Neural cell (in vitro differentiated cells): ENCODE data around the gene BTBD1. TPM values are rescaled to one million over a fixed set of nuclear protein-coding genes. Genes with fewer than 3 reads are reported as not detected.

Experiments
- H2AFZ ChIP-seq: fragments of 200-600, 300-800 bp; sonication (generic), shearing (Covaris generic); 2 replicates; pipeline ENCODE4 v1.6.0; 2014; ENCODE audit warnings: low read depth, mild to moderate bottlenecking, antibody characterized with exemption, low read length, moderate library complexity
- H3F3A ChIP-seq: fragments of 200-600 bp; shearing (Covaris generic); 2 replicates; pipeline ENCODE4 v1.6.1; 2016; ENCODE audit warnings: mild to moderate bottlenecking, moderate library complexity, mixed read lengths, antibody characterized with exemption, low read length; ENCODE audit not compliant: insufficient read depth, poor library complexity, severe bottlenecking
- H3K27ac ChIP-seq: fragments of 200-600, 300-800 bp; sonication (generic), shearing (Covaris generic); 2 replicates; pipeline ENCODE4 v1.5.1; 2014; ENCODE audit warnings: mild to moderate bottlenecking, low read length, moderate library complexity
- H3K27me3 ChIP-seq: fragments of 300-800, 200-600 bp; sonication (generic), shearing (Covaris generic); 2 replicates; pipeline ENCODE4 v1.6.0; 2014; ENCODE audit warnings: mild to moderate bottlenecking, low read depth, low read length, moderate library complexity; ENCODE audit not compliant: insufficient read depth
- H3K36me3 ChIP-seq: fragments of 300-800, 200-600 bp; sonication (generic), shearing (Covaris generic); 2 replicates; pipeline ENCODE4 v1.5.1; 2014; ENCODE audit warnings: mild to moderate bottlenecking, antibody characterized with exemption, low read length, moderate library complexity; ENCODE audit not compliant: insufficient read depth
- H3K4me2 ChIP-seq: fragments of 300-800, 200-600 bp; sonication (generic), shearing (Covaris generic); 2 replicates; pipeline ENCODE4 v1.6.0; 2014; ENCODE audit warnings: mild to moderate bottlenecking, low read length
- H3K4me3 ChIP-seq: fragments of 300-800, 200-600 bp; sonication (generic), shearing (Covaris generic); 2 replicates; pipeline ENCODE4 v1.5.1; 2014; ENCODE audit warnings: mild to moderate bottlenecking, low read length, moderate library complexity
- H3K79me2 ChIP-seq: fragments of 200-600 bp; shearing (Covaris generic); replicated peaks from 2 replicates; pipeline ENCODE4 v1.6.0; 2014; ENCODE audit warnings: mild to moderate bottlenecking, low read length, moderate library complexity; ENCODE audit not compliant: insufficient read depth
- H3K9ac ChIP-seq: fragments of 300-800, 200-600 bp; sonication (generic), shearing (Covaris generic); 2 replicates; pipeline ENCODE4 v1.6.1; 2016; ENCODE audit warnings: mild to moderate bottlenecking, low read length, mixed read lengths
- H3K9me2 ChIP-seq: fragments of 200-600 bp; shearing (Covaris generic); 2 replicates; pipeline ENCODE4 v1.6.1; 2016; ENCODE audit warnings: mild to moderate bottlenecking, low read length, mixed read lengths; ENCODE audit not compliant: insufficient read depth
- H3K9me3 ChIP-seq: fragments of 200-600, 300-800 bp; sonication (generic), shearing (Covaris generic); 2 replicates; pipeline ENCODE4 v1.6.1; 2016; ENCODE audit warnings: mild to moderate bottlenecking, mixed run types, low read length, moderate library complexity, mixed read lengths
- H4K20me1 ChIP-seq: fragments of 200-600 bp; shearing (Covaris generic); 2 replicates; pipeline ENCODE4 v1.6.1; 2016; ENCODE audit warnings: mild to moderate bottlenecking, mixed run types; ENCODE audit not compliant: insufficient read depth
- EP300 ChIP-seq: fragments of 450-650 bp; conservative IDR thresholded peaks from 2 replicates; pipeline ENCODE4 v1.6.1; 2014; ENCODE audit warnings: antibody characterized with exemption, mild to moderate bottlenecking, moderate library complexity; ENCODE audit not compliant: poor library complexity, severe bottlenecking
- EZH2 ChIP-seq: fragments of 200-600, 300-800 bp; shearing (Covaris generic), sonication (generic); IDR thresholded peaks from 2 replicates; pipeline ENCODE4 v1.6.1; 2014; ENCODE audit warnings: antibody characterized with exemption, low read length, borderline replicate concordance, mild to moderate bottlenecking; ENCODE audit not compliant: insufficient read depth, poor library complexity, severe bottlenecking
- MXI1 ChIP-seq: fragments of 450-650 bp; conservative IDR thresholded peaks from 2 replicates; pipeline ENCODE4 v1.6.1; 2014; ENCODE audit warnings: antibody characterized with exemption, mild to moderate bottlenecking; ENCODE audit not compliant: poor library complexity, severe bottlenecking
- POLR2AphosphoS5 ChIP-seq: IDR thresholded peaks from 2 replicates; pipeline ENCODE4 v1.6.1; 2012
- RAD21 ChIP-seq: fragments of 450-650 bp; conservative IDR thresholded peaks from 2 replicates; pipeline ENCODE4 v1.6.1; 2014; ENCODE audit warnings: antibody characterized with exemption, mild to moderate bottlenecking, moderate library complexity
- SMC3 ChIP-seq: fragments of 450-650 bp; conservative IDR thresholded peaks from 2 replicates; pipeline ENCODE4 v1.6.1; 2014; ENCODE audit warnings: antibody characterized with exemption, mild to moderate bottlenecking, moderate library complexity; ENCODE audit not compliant: poor library complexity
- TAF1 ChIP-seq: IDR thresholded peaks from 2 replicates; pipeline ENCODE4 v1.6.1; 2012; ENCODE audit warnings: low read depth
- polyA plus RNA-seq: library from polyadenylated mRNA; depleted of rRNA; stranded (reverse); fragments of >200 nt; gene quantifications from 2 replicates; pipeline ENCODE4 v1.2.3, GENCODE V29; 2014
- TF ChIP-seq, protein P1 (sequence below): fragments of 450-650 bp; IDR thresholded peaks from 2 replicates; pipeline ENCODE4 v1.5.1; 2014; ENCODE audit warnings: antibody characterized with exemption, mild to moderate bottlenecking, moderate library complexity; ENCODE audit not compliant: poor library complexity, severe bottlenecking
- TF ChIP-seq, protein P2 (sequence below): IDR thresholded peaks from 2 replicates; pipeline ENCODE4 v1.6.1; 2012; ENCODE audit warnings: borderline replicate concordance

The BTBD1 gene
- polyA plus RNA-seq, 1 donor from 2014 or later = 153 TPM

DNA sequence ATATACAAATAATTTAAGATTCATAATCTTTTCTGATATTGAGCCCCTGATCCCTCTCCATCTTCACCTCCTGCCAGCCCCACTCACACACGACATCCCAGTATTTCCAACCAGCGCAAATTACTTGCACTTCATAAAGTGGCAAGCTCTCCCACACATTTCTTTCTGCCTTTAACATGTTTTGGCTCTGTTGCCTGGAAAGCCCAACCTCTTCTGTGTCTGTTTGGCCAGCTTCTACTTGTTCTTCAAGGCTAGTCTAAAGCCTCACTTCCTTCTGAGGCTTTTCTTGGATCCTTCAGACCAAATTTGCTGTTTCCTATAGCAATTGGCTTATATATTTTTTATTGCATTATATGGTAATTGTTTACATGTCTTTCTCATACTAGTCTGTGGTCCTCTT is 35.3 kb upstream of the BTBD1 start:
- Histone ChIP-seq H3K9me2 (no peaks in the 10 kb centered on the region), H3K9me3 (no peaks in the 10 kb centered on the region), H3K27me3 (peaks cover 8% of the 10 kb centered on the region), H3K4me2 (no peak overlapping the region), H3K79me2 (no peaks in the 10 kb centered on the region), H3K4me3 (no peak overlapping the region), H4K20me1 (no peaks in the 10 kb centered on the region), H3K36me3 (no peaks in the 10 kb centered on the region), H3K9ac (no peak overlapping the region), H3K27ac (no peak overlapping the region), H3F3A (no peaks in the 10 kb centered on the region), H2AFZ (no peak overlapping the region)
- TF ChIP-seq, protein P1, sequence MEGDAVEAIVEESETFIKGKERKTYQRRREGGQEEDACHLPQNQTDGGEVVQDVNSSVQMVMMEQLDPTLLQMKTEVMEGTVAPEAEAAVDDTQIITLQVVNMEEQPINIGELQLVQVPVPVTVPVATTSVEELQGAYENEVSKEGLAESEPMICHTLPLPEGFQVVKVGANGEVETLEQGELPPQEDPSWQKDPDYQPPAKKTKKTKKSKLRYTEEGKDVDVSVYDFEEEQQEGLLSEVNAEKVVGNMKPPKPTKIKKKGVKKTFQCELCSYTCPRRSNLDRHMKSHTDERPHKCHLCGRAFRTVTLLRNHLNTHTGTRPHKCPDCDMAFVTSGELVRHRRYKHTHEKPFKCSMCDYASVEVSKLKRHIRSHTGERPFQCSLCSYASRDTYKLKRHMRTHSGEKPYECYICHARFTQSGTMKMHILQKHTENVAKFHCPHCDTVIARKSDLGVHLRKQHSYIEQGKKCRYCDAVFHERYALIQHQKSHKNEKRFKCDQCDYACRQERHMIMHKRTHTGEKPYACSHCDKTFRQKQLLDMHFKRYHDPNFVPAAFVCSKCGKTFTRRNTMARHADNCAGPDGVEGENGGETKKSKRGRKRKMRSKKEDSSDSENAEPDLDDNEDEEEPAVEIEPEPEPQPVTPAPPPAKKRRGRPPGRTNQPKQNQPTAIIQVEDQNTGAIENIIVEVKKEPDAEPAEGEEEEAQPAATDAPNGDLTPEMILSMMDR = no peak
- TF ChIP-seq EP300 (no peak), EZH2 (no peak), RAD21 (no peak), MXI1 (no peak), POLR2AphosphoS5 (no peak)

DNA sequence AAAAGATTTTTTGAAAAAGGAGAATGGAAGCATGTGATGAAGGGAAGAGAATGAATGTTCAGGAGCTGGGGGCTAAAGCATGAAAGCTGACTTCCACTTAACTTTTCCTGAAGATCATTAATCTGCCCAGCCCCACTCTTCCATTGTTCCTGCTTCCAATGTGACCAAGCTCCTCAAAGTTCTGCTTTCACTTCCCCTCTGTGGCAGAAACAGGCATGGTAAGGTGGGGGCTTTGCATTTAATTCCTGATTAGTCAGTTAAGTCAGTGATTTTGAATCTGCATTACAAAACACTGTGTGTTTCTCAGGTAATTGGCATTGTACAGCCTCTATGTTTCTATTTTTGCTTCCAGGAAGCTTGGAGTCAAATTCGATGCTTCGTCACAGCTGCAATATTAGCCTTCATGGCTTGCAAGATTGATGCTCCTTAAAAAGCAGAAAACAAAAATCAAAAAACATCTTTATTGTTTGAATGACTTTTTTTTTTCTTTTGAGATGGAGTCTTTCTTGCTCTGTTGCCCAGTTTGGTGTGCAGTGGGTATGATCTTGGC is 33.1 kb upstream of the BTBD1 start:
- no peaks in the 10 kb centered on the region for H3K27me3 ChIP-seq
- no peaks in the 10 kb centered on the region for H4K20me1 ChIP-seq
- no peak overlapping the region for H3K27ac ChIP-seq
- H3K4me2 ChIP-seq = no peak overlapping the region
- TF ChIP-seq EZH2 = no peak
- peaks cover 4% of the 10 kb centered on the region for H3K36me3 ChIP-seq
- H3K9me3 ChIP-seq = no peaks in the 10 kb centered on the region
- H3F3A ChIP-seq = no peaks in the 10 kb centered on the region
- H3K79me2 ChIP-seq = no peaks in the 10 kb centered on the region
- H3K9me2 ChIP-seq = no peaks in the 10 kb centered on the region
- H2AFZ ChIP-seq = no peak overlapping the region
- no peak overlapping the region for H3K9ac ChIP-seq
- no peak overlapping the region for H3K4me3 ChIP-seq

DNA sequence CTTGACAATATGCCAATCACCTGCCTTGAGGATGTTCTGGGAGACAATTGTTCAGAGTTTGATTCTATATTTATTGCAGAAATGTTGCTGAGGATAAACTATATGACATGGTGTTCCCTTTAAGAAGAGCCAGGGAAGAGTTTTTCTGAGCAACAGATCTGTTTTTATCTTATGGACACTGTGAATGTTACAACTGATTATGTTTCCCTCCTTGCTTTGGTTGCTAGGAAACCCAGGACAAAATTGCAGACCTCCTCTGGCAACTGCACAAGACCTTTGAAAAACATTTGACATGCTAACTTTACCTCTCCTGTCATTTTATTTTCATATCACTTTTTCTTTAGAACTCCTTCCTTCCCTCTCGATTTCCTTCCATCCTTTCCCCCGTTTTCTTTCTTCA is 32.2 kb upstream of the BTBD1 start:
- Histone ChIP-seq H3K4me2 (no peak overlapping the region), H3K9me2 (no peaks in the 10 kb centered on the region), H3K27ac (no peak overlapping the region), H4K20me1 (no peaks in the 10 kb centered on the region), H3F3A (no peaks in the 10 kb centered on the region), H3K4me3 (no peak overlapping the region), H3K9ac (no peak overlapping the region), H2AFZ (no peak overlapping the region), H3K27me3 (no peaks in the 10 kb centered on the region), H3K79me2 (no peaks in the 10 kb centered on the region), H3K9me3 (no peaks in the 10 kb centered on the region), H3K36me3 (peaks cover 4% of the 10 kb centered on the region)
- no peak for TF ChIP-seq POLR2AphosphoS5
- no peak for TF ChIP-seq TAF1
- TF ChIP-seq, protein P2, sequence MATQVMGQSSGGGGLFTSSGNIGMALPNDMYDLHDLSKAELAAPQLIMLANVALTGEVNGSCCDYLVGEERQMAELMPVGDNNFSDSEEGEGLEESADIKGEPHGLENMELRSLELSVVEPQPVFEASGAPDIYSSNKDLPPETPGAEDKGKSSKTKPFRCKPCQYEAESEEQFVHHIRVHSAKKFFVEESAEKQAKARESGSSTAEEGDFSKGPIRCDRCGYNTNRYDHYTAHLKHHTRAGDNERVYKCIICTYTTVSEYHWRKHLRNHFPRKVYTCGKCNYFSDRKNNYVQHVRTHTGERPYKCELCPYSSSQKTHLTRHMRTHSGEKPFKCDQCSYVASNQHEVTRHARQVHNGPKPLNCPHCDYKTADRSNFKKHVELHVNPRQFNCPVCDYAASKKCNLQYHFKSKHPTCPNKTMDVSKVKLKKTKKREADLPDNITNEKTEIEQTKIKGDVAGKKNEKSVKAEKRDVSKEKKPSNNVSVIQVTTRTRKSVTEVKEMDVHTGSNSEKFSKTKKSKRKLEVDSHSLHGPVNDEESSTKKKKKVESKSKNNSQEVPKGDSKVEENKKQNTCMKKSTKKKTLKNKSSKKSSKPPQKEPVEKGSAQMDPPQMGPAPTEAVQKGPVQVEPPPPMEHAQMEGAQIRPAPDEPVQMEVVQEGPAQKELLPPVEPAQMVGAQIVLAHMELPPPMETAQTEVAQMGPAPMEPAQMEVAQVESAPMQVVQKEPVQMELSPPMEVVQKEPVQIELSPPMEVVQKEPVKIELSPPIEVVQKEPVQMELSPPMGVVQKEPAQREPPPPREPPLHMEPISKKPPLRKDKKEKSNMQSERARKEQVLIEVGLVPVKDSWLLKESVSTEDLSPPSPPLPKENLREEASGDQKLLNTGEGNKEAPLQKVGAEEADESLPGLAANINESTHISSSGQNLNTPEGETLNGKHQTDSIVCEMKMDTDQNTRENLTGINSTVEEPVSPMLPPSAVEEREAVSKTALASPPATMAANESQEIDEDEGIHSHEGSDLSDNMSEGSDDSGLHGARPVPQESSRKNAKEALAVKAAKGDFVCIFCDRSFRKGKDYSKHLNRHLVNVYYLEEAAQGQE = no peak
- TF ChIP-seq RAD21 = no peak
- no peak for TF ChIP-seq EZH2
- TF ChIP-seq EP300 = no peak
- TF ChIP-seq, protein P1 = no peak
- no peak for TF ChIP-seq MXI1
- TF ChIP-seq SMC3 = no peak
